Stimulated activated naive CD8-positive, alpha-beta T cell treated with anti-CD3 and anti-CD28 coated beads, Interleukin-15, Interleukin-2, amounts not matched to agents 100 ng/mL and 50 ng/mL, for 24 hours (primary cell): ENCODE data around the gene RBM10.

ENCODE experiments used
- H3K27ac Mint-ChIP-seq: one replicate; pipeline ENCODE4 v1.8.0; 2021; ENCODE audit warnings: mild to moderate bottlenecking, mixed read lengths
- H3K27me3 Mint-ChIP-seq: one replicate; pipeline ENCODE4 v1.8.0; 2021; ENCODE audit warnings: mixed read lengths
- H3K36me3 Mint-ChIP-seq: one replicate; pipeline ENCODE4 v1.8.0; 2021; ENCODE audit warnings: low read depth, mixed read lengths
- H3K4me1 Mint-ChIP-seq: one replicate; pipeline ENCODE4 v1.8.0; 2021; ENCODE audit warnings: low read depth, mixed read lengths
- H3K4me3 Mint-ChIP-seq: one replicate; pipeline ENCODE4 v1.8.0; 2021; ENCODE audit warnings: mild to moderate bottlenecking, mixed read lengths
- H3K9me3 Mint-ChIP-seq: one replicate; pipeline ENCODE4 v1.8.0; 2021; ENCODE audit warnings: mixed read lengths

The RBM10 gene

GRCh38 chrX:47210661-47211425 is 65.8 kb downstream of the RBM10 start:
- no peak overlapping the region for H3K4me3 Mint-ChIP-seq
- peaks cover 47% of the 10 kb centered on the region for H3K36me3 Mint-ChIP-seq
- H3K27me3 Mint-ChIP-seq: no peaks in the 10 kb centered on the region
- no peak overlapping the region for H3K27ac Mint-ChIP-seq
- H3K9me3 Mint-ChIP-seq: no peaks in the 10 kb centered on the region
- H3K4me1 Mint-ChIP-seq: peaks cover 6% of the 10 kb centered on the region

DNA sequence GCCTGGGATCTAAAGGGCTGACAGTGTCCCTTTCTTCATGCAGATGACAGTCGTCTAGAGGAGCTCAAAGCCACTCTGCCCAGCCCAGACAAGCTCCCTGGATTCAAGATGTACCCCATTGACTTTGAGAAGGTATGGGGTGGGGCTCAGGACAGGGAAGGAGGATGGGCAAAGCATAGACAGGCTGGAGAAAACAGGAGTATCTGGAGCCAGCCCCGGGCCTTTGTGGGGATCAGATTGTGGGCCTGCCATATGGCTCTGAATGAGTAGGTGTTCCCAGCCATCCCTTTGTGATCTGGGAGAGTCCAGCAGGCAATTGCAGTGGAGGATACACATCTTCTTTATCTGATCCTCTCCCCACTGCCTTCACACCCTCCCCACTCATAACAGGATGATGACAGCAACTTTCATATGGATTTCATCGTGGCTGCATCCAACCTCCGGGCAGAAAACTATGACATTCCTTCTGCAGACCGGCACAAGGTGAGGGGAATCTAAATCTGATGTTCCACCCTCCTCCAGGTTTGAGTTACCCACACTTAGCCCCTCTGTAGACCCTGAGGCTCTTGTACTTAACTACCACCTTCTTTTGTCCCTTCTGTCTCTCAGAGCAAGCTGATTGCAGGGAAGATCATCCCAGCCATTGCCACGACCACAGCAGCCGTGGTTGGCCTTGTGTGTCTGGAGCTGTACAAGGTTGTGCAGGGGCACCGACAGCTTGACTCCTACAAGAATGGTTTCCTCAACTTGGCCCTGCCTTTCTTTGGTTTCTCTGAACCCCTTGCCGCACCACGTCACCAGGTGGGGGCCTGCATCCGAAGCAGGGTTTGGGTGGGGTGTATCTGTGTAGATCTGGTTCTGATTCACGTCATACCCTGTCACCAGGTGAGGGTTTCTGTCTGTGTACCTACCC is 67.6 kb downstream of the RBM10 start:
- H3K4me1 Mint-ChIP-seq: peaks cover 20% of the 10 kb centered on the region
- no peak overlapping the region for H3K4me3 Mint-ChIP-seq
- H3K9me3 Mint-ChIP-seq: no peaks in the 10 kb centered on the region
- peaks cover 43% of the 10 kb centered on the region for H3K36me3 Mint-ChIP-seq
- H3K27me3 Mint-ChIP-seq: no peaks in the 10 kb centered on the region
- peak overlapping the region; percentile 26 for H3K27ac Mint-ChIP-seq

GRCh38 chrX:47214435-47215077 is 69.5 kb downstream of the RBM10 start:
- H3K36me3 Mint-ChIP-seq: peaks cover 43% of the 10 kb centered on the region
- H3K27me3 Mint-ChIP-seq: no peaks in the 10 kb centered on the region
- no peak overlapping the region for H3K4me3 Mint-ChIP-seq
- no peak overlapping the region for H3K27ac Mint-ChIP-seq
- no peaks in the 10 kb centered on the region for H3K9me3 Mint-ChIP-seq
- peaks cover 25% of the 10 kb centered on the region for H3K4me1 Mint-ChIP-seq

- H3K9me3 Mint-ChIP-seq: no peaks in the 10 kb centered on the region
- H3K4me3 Mint-ChIP-seq: no peak overlapping the region
- H3K36me3 Mint-ChIP-seq: peaks cover 52% of the 10 kb centered on the region
- H3K4me1 Mint-ChIP-seq: peaks cover 33% of the 10 kb centered on the region
- no peaks in the 10 kb centered on the region for H3K27me3 Mint-ChIP-seq
- peak overlapping the region; percentile 95 for H3K27ac Mint-ChIP-seq
Observed at GRCh38 chrX:47215291-47215900, 70.4 kb downstream of the RBM10 start.

GRCh38 chrX:47216393-47216925 is 71.4 kb downstream of the RBM10 start:
- Mint-ChIP-seq H3K27ac (peak overlapping the region; percentile 95), H3K36me3 (peaks cover 52% of the 10 kb centered on the region), H3K9me3 (no peaks in the 10 kb centered on the region), H3K4me1 (peaks cover 41% of the 10 kb centered on the region), H3K27me3 (no peaks in the 10 kb centered on the region), H3K4me3 (peak overlapping the region; percentile 85)

DNA sequence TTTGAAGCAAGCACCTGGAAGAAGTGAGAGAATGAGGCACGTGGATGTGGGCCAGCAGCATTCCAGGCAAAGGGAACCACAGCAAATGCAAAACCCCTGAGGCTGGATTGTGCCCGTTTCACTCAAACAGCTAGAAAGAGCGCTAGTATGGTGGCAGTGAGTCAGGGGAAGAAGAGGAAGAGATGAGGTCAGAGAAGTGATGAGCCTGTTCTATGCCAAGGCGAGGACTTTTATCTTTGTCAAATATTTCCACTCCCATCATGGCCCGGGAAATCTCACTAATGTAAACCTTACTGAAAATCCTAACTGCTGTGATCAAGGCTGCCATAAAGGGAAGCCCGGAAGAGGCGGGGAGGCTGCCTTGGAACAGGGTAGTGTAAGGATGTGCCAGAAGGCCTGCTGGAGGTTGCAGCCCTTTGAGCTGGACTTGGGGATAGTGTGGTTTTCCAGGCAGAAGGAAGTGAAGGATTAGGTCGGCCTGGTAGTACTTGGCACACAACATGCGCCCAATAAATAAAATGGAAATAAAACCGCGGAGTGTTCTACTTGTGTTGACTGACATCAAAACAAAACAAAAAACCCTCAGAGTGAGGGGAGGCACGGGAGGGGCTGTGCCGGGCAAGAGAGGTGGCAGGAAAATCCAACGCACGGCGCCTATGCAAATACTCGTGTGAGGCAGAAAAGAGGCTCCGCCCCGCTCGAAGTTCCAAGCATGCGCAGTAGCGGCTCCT is 72.3 kb downstream of the RBM10 start:
- Mint-ChIP-seq H3K27ac (peak overlapping the region; percentile 95), H3K4me1 (peaks cover 41% of the 10 kb centered on the region), H3K27me3 (no peaks in the 10 kb centered on the region), H3K36me3 (peaks cover 49% of the 10 kb centered on the region), H3K4me3 (peak overlapping the region; percentile 85), H3K9me3 (no peaks in the 10 kb centered on the region)

- Mint-ChIP-seq H3K4me1 (peaks cover 41% of the 10 kb centered on the region), H3K36me3 (peaks cover 47% of the 10 kb centered on the region), H3K27me3 (no peaks in the 10 kb centered on the region), H3K9me3 (no peaks in the 10 kb centered on the region), H3K27ac (peak overlapping the region; percentile 95), H3K4me3 (peak overlapping the region; percentile 85)
Observed at GRCh38 chrX:47217852-47218279, 72.8 kb downstream of the RBM10 start.

DNA sequence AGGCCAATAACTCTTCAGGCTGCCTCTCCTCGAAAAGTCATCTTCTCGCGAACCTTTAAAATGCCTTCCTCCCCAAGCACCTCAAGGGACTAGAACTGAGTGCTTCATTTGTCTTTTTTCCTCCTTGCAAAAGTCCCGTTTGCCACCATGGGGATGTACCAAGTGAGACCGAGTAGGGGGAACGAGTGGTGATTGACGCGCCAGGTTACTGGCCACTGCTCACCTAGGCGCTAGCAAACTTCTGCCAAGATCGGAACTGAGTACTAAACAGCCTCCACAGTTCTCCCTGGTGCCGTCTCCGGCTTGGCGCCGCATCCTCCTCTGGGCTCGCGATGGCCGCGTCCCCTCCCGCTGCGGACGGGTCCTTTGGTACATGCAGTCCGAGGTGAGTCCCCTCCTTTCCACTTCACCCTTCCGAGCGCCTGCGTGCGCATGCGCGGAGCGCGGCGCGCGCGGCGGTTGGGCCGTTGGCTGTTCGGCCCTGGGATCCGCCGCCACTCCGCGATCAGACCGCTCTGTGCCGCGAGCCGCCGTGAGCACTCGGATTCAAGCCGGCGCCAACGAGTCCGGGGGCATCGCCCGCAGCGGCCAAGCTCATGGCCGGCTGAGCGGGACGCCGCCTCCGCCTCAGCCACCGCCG is 73.4 kb downstream of the RBM10 start, which contains the start of gene CDK16:
TSS of gene CDK16 (plus strand) at position 402 of the 640 bp plus-strand sequence. CDS start 4,877 bp downstream, outside the sequence.
- peak within 1 kb of the TSS; percentile 95 for H3K27ac Mint-ChIP-seq
- H3K36me3 Mint-ChIP-seq: peaks cover 43% of the 10 kb centered on the region
- H3K4me1 Mint-ChIP-seq: peaks cover 41% of the 10 kb centered on the region
- H3K9me3 Mint-ChIP-seq: no peaks in the 10 kb centered on the region
- no peaks in the 10 kb centered on the region for H3K27me3 Mint-ChIP-seq
- H3K4me3 Mint-ChIP-seq: peak within 1 kb of the TSS; percentile 87

DNA sequence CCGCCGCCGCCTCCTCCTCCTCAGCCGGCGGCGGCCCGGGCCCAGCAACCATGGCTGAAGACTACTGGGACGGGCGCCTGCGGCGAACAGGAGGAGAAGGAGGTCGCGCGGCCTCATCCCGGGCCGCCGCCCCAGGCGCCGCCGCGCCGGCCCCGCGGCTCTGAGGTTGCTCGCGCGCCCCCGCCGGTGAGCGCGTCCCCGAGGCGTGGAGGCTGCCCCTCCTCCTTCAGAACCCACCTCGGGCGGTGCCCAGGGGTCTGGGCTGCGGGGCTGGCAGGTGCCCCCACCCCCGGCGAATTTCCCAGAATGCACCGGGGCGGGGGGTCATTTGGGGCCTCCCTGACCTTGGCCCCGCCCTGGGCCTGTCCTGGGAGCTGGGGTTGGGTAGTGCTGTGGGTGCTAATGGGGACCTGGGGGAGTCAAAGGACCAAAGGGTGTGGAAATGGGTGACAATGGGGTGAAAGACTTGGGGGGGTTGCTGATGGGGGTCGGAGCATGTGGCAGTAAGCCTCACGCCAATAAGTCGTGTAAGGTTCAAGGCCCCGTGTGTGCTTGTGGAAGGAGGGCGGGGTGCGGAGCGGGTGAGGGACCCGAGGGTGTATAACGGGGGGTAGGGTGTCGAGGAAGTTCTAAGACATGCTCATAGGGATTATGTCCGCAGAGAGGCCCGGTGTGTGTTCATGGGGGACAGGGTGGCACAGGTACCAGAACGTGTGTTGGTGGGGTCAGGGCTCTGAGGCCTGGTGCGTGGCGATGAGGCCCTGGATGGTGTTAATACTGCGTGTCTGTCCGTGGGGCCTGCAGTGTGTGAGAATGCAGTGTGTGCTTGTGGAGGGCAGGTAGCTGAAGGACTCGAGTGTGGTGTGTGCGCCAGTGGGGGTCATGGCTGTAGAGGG is 74.1 kb downstream of the RBM10 start:
- H3K9me3 Mint-ChIP-seq: no peaks in the 10 kb centered on the region
- peaks cover 37% of the 10 kb centered on the region for H3K36me3 Mint-ChIP-seq
- H3K4me3 Mint-ChIP-seq: peak overlapping the region; percentile 87
- peaks cover 41% of the 10 kb centered on the region for H3K4me1 Mint-ChIP-seq
- H3K27ac Mint-ChIP-seq: peak overlapping the region; percentile 87
- H3K27me3 Mint-ChIP-seq: no peaks in the 10 kb centered on the region

DNA sequence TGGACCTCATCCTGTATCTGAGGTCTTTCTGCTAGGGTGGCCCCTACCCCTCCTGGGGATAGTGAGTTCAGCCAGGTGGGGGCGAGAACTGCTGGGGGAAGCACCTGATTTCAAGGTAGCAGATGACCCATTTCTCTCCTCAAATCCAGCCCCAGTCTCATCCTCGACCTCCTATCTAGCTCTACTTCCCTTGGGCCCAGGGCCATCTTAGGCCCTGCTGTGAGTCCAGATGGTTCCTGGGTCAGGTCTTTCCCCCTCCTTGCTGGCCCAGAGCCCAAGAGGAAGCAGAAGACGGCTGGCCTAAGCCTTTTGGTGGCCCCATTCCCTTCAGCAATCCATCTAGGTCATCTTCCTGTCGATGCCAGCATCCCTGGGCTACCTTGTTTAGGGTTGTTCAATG is 76.7 kb downstream of the RBM10 start:
- no peaks in the 10 kb centered on the region for H3K27me3 Mint-ChIP-seq
- H3K36me3 Mint-ChIP-seq: peaks cover 44% of the 10 kb centered on the region
- no peak overlapping the region for H3K4me3 Mint-ChIP-seq
- no peaks in the 10 kb centered on the region for H3K9me3 Mint-ChIP-seq
- no peak overlapping the region for H3K27ac Mint-ChIP-seq
- peaks cover 30% of the 10 kb centered on the region for H3K4me1 Mint-ChIP-seq

DNA sequence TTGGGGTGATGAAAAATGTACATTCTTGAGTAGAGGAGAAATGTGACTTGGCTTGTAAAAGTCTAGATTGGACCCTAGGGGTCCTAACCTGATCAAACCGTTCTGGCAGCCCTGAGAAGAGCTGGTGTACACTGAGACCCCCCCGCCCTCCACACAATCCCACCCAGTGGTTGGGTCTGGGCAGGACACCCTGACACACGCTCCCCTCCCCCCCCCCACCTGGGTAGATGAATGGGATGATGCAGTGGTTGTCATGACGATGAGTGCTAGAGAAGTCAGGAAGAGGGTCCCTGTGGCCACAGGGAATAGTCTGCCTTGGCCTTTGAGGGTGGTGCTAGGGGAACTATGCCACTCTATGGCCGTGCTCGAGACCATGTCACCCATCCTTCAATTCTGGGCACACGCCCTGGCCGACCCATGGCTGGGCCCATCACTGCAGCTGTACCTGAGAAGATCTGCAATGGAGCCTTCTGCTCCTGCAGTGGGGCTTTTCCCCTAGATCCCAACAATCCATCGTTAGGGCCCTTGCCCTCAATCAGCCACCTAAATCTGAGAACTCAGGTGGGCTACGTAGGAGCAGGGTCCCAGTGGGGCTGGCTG is 77.8 kb downstream of the RBM10 start:
- Mint-ChIP-seq H3K36me3 (peaks cover 38% of the 10 kb centered on the region), H3K4me1 (peaks cover 21% of the 10 kb centered on the region), H3K27ac (no peak overlapping the region), H3K4me3 (no peak overlapping the region), H3K9me3 (no peaks in the 10 kb centered on the region), H3K27me3 (no peaks in the 10 kb centered on the region)

DNA sequence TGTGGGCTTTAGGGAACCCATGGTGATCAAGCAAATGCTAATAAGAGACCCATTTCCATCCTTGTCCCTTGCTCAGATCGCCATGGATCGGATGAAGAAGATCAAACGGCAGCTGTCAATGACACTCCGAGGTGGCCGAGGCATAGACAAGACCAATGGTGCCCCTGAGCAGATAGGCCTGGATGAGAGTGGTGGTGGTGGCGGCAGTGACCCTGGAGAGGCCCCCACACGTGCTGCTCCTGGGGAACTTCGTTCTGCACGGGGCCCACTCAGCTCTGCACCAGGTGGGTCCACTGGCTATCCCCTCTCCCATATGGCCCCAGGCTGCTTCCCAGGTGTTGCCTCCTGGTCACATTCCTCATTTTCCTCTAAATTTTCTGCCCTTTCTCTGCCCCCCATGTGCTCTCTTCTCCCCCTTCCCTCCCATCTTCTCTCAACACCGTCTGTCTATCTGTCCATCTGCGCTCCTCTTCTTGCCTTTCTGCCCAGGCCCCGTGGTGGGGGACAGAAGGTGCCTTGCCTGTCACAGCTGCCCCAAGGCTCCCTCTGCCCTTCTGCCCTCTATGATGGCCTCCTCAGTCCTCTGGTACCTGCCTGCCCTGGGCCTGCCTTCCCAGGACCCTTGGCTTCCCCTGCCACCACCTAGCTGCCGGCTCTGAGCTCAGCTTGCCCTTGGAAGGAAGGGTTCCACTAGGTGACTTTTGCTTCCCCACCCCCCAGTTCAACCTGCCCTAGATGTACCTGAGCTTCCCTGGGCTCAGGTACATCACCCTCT is 78.6 kb downstream of the RBM10 start:
- Mint-ChIP-seq H3K9me3 (no peaks in the 10 kb centered on the region), H3K4me1 (peaks cover 21% of the 10 kb centered on the region), H3K36me3 (peaks cover 47% of the 10 kb centered on the region), H3K4me3 (no peak overlapping the region), H3K27ac (no peak overlapping the region), H3K27me3 (no peaks in the 10 kb centered on the region)
